H1 (cell line): ENCODE measurements around the gene PSMB5. TPM values are rescaled to one million over a fixed set of nuclear protein-coding genes. Genes with fewer than 3 reads are reported as not detected.

Experiments
- BACH1 ChIP-seq: IDR thresholded peaks from 2 replicates; pipeline ENCODE4 v1.6.1; 2012; ENCODE audit warnings: low read length, improper control_type of control experiment
- BCL11A ChIP-seq, 2 experiments: IDR thresholded peaks; one replicate each; pipeline ENCODE4 v1.6.1; 2011; ENCODE audit warnings: low read depth in 2 of 2, low read length in 2 of 2, mild to moderate bottlenecking in 2 of 2
- CBX5 ChIP-seq: fragments of 300-800, 300-1000 bp; sonication (generic); IDR thresholded peaks from 2 replicates; pipeline ENCODE4 v1.7.1; 2016; ENCODE audit warnings: antibody characterized with exemption, low read length, low read depth
- EP300 ChIP-seq, 2 experiments: IDR thresholded peaks; 1 replicate in 1 of 2; 2 replicates in 1 of 2; pipeline ENCODE4 v1.6.1; 2011 to 2012; ENCODE audit warnings: low read depth in 2 of 2, low read length in 2 of 2, mild to moderate bottlenecking in 2 of 2, borderline replicate concordance in 1 of 2, inconsistent platforms in 1 of 2, moderate library complexity in 1 of 2
- GABPA ChIP-seq: IDR thresholded peaks from 2 replicates; pipeline ENCODE4 v1.6.1; 2011; ENCODE audit warnings: mild to moderate bottlenecking, low read length, moderate library complexity, borderline replicate concordance; ENCODE audit not compliant: insufficient read depth
- GTF2F1 ChIP-seq: IDR thresholded peaks from 2 replicates; pipeline ENCODE4 v1.6.1; 2012; ENCODE audit warnings: low read depth, low read length, improper control_type of control experiment, borderline replicate concordance
- JUND ChIP-seq: IDR thresholded peaks from 2 replicates; pipeline ENCODE4 v1.6.1; 2011; ENCODE audit warnings: mild to moderate bottlenecking, improper control_type of control experiment, low read length
- MAFK ChIP-seq: IDR thresholded peaks from 2 replicates; pipeline ENCODE4 v1.6.1; 2012; ENCODE audit warnings: low read depth, mild to moderate bottlenecking, improper control_type of control experiment, low read length
- PHF8 ChIP-seq: fragments of 200-600 bp; sonication (generic); conservative IDR thresholded peaks from 2 replicates; pipeline ENCODE4 v1.7.1; 2012; ENCODE audit warnings: low read depth, mild to moderate bottlenecking, inconsistent platforms, low read length, moderate library complexity
- POLR2A ChIP-seq, 2 experiments: IDR thresholded peaks; 1 replicate in 1 of 2; 2 replicates in 1 of 2; pipeline ENCODE4 v1.6.1; 2011; ENCODE audit warnings: low read depth in 2 of 2, low read length in 2 of 2, mild to moderate bottlenecking in 2 of 2; ENCODE audit errors: control extremely low read depth in 1 of 2
- POLR2AphosphoS5 ChIP-seq: IDR thresholded peaks from 2 replicates; pipeline ENCODE4 v1.6.1; 2011; ENCODE audit warnings: low read depth, low read length
- POU5F1 ChIP-seq: IDR thresholded peaks from 2 replicates; pipeline ENCODE4 v1.6.1; 2011; ENCODE audit warnings: low read depth, mild to moderate bottlenecking, low read length, moderate library complexity
- RAD21 ChIP-seq, 2 experiments: IDR thresholded peaks in 1 of 2; conservative IDR thresholded peaks in 1 of 2; 2 replicates each; pipeline ENCODE4 v1.6.1; 2011; ENCODE audit warnings: low read depth in 2 of 2, low read length in 2 of 2, improper control_type of control experiment in 1 of 2, inconsistent platforms in 1 of 2, mild to moderate bottlenecking in 1 of 2, moderate library complexity in 1 of 2
- RNF2 ChIP-seq: fragments of 200-900, 300-1000 bp; sonication (generic); IDR thresholded peaks from 2 replicates; pipeline ENCODE4 v1.7.1; 2016; ENCODE audit warnings: borderline replicate concordance, low read depth, mild to moderate bottlenecking, antibody characterized with exemption, low read length; ENCODE audit not compliant: poor library complexity, severe bottlenecking; ENCODE audit errors: missing control alignments
- RXRA ChIP-seq: IDR thresholded peaks from 2 replicates; pipeline ENCODE4 v1.6.1; 2011; ENCODE audit warnings: low read depth, mild to moderate bottlenecking, low read length, moderate library complexity; ENCODE audit not compliant: insufficient read depth
- SP1 ChIP-seq: IDR thresholded peaks from 2 replicates; pipeline ENCODE4 v1.6.1; 2011; ENCODE audit warnings: low read depth, low read length
- SP2 ChIP-seq: IDR thresholded peaks from 2 replicates; pipeline ENCODE4 v1.6.1; 2012; ENCODE audit warnings: mild to moderate bottlenecking, low read length, inconsistent platforms
- SRF ChIP-seq: IDR thresholded peaks from 2 replicates; pipeline ENCODE4 v1.6.1; 2011; ENCODE audit warnings: mild to moderate bottlenecking, low read depth, low read length, moderate library complexity
- TCF12 ChIP-seq: IDR thresholded peaks from 2 replicates; pipeline ENCODE4 v1.6.1; 2011; ENCODE audit warnings: low read depth, mild to moderate bottlenecking, low read length
- TEAD4 ChIP-seq: IDR thresholded peaks from 2 replicates; pipeline ENCODE4 v1.6.1; 2012; ENCODE audit warnings: low read depth, low read length, inconsistent platforms, mixed read lengths
- ZNF274 ChIP-seq: IDR thresholded peaks from 2 replicates; pipeline ENCODE4 v1.7.0; 2012; ENCODE audit warnings: low read length, borderline replicate concordance; ENCODE audit errors: extremely low read depth
- polyA plus RNA-seq, 7 experiments: library from polyadenylated mRNA; depleted of rRNA in 3 of 7; stranded (reverse) in 5 of 7; unstranded in 2 of 7; fragments of >200 nt in 5 of 7; fragments of 200-250 nt in 2 of 7; gene quantifications; 1 replicate in 5 of 7; 2 replicates in 1 of 7; 4 replicates in 1 of 7; pipeline versions ENCODE4 v1.2.1 to v1.2.3, GENCODE V29; 2011 to 2013; ENCODE audit warnings: missing spikeins in 2 of 7, mixed read lengths in 2 of 7
- total RNA-seq: library from RNA; stranded (reverse); fragmentation: NEBNext Ultra II Directional; extraction: Animal tissue kit (Norgen Biotek cat#: 25700); gene quantifications from 2 replicates; pipeline ENCODE4 v1.2.1, GENCODE V29; 2021
- TF ChIP-seq, protein P1 (sequence below): IDR thresholded peaks from 2 replicates; pipeline ENCODE4 v1.6.1; 2012; ENCODE audit warnings: inconsistent platforms
- TF ChIP-seq, protein P2 (sequence below): IDR thresholded peaks from 2 replicates; pipeline ENCODE4 v1.6.1; 2011; ENCODE audit warnings: low read length, improper control_type of control experiment

Gene PSMB5
- total and polyA plus RNA-seq, 2 of the 8 experiments (the other 6 are each of a cell fraction or from before 2014, with no cell fraction given) = 254 to 510 TPM

GRCh38 chr14:23034498-23035302 is at the start of gene PSMB5 (continued):
- no peak for TF ChIP-seq POU5F1
- no peak for TF ChIP-seq RAD21 (IDR thresholded peaks at IDR 0.05 in 1 of 2, conservative IDR thresholded peaks at IDR 0.05 in 1 of 2; ENCODE audit: low read depth in 2 of 2, low read length in 2 of 2)
- TF ChIP-seq SP1 = no peak
- TF ChIP-seq RXRA = no peak
- TF ChIP-seq TEAD4 = no peak
- no peak for TF ChIP-seq BACH1
- TF ChIP-seq GTF2F1 = no peak
- TF ChIP-seq EP300 (IDR thresholded peaks at IDR 0.05; ENCODE audit: borderline replicate concordance in 1 of 2, low read depth in 2 of 2, low read length in 2 of 2) = no peak
- peak; percentile 31 for TF ChIP-seq POLR2AphosphoS5
- TF ChIP-seq, protein P1, sequence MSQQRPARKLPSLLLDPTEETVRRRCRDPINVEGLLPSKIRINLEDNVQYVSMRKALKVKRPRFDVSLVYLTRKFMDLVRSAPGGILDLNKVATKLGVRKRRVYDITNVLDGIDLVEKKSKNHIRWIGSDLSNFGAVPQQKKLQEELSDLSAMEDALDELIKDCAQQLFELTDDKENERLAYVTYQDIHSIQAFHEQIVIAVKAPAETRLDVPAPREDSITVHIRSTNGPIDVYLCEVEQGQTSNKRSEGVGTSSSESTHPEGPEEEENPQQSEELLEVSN = no peak
- peak; percentile 92 for TF ChIP-seq PHF8
- TF ChIP-seq ZNF274 = no peak
- TF ChIP-seq CBX5 = no peak
- no peak for TF ChIP-seq BCL11A (IDR thresholded peaks at IDR 0.05; ENCODE audit: low read depth in 2 of 2, low read length in 2 of 2)
- TF ChIP-seq RNF2 = no peak
- TF ChIP-seq SRF = no peak
- TF ChIP-seq JUND = no peak
- no peak for TF ChIP-seq GABPA
- TF ChIP-seq MAFK = peak; percentile 67
- TF ChIP-seq SP2 = no peak
- TF ChIP-seq, protein P2, sequence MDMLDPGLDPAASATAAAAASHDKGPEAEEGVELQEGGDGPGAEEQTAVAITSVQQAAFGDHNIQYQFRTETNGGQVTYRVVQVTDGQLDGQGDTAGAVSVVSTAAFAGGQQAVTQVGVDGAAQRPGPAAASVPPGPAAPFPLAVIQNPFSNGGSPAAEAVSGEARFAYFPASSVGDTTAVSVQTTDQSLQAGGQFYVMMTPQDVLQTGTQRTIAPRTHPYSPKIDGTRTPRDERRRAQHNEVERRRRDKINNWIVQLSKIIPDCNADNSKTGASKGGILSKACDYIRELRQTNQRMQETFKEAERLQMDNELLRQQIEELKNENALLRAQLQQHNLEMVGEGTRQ = no peak
- peak; percentile 75 to 89 for TF ChIP-seq POLR2A (IDR thresholded peaks at IDR 0.05; ENCODE audit: control extremely low read depth in 1 of 2, low read depth in 2 of 2, low read length in 2 of 2)
- no peak for TF ChIP-seq TCF12
